ENCODE measurements around the gene CBLC. TPM values are rescaled to one million over a fixed set of nuclear protein-coding genes. Genes with fewer than 3 reads are reported as not detected.

The CBLC gene
- polyA plus RNA-seq, 1 donor (not counting 4 experiments of a cell fraction or from before 2014, with no cell fraction given), result 27.8 TPM

DNA sequence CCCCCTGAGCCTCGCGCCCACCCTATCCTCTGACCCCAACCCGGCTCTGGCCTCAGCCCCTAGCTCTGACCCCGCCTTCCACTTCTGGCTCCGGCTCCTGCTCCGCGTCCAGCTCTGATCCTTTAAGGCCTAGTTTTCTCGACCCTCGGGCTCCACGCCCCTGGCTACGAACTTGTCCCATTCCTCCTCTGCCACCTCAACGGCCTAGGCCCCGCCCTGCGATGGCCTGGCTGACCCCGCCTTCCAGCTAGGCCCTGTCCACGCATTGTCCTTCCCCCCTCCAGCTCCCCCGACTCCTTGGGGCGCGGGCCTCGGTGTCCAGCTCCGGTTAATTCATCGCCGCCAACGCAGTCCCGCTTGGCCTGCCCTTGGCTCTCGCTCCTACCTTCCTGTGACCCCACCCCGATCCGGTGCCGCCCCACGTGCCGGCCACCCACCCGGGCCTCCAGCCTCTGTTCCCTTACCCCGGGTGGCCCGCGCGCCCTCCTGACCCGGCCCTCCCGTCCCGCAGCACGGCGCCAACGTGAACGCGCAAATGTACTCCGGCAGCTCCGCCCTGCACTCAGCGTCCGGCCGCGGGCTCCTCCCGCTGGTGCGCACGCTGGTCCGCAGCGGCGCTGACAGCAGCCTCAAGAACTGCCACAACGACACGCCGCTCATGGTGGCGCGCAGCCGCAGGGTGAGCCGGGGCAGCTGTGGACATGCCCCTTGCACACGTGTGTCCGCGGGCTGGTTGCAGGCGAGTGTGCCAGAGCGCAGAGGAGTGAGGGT is 19.8 kb upstream of the CBLC start:
- H3K9me1 ChIP-seq (ENCODE audit: control insufficient read depth, extremely low read depth, insufficient read depth, low read length), result no peaks in the 10 kb centered on the region
- no peak overlapping the region for H3K27ac ChIP-seq (ENCODE audit: control insufficient read depth, insufficient read depth, low read length)
- peaks cover 3% of the 10 kb centered on the region for H3K79me2 ChIP-seq (ENCODE audit: control insufficient read depth, insufficient read depth, low read length)
- TF ChIP-seq CTCF (optimal IDR thresholded peaks at IDR 0.05 in 1 of 3, IDR thresholded peaks at IDR 0.05 in 1 of 3, conservative IDR thresholded peaks at IDR 0.05 in 1 of 3; ENCODE audit: extremely low read depth in 1 of 3, insufficient read depth in 2 of 3, low read length in 3 of 3), result no peak
- TF ChIP-seq EZH2 (IDR thresholded peaks at IDR 0.05; ENCODE audit: low read length), result no peak
- peaks cover 19% of the 10 kb centered on the region for H3K4me1 ChIP-seq (ENCODE audit: control insufficient read depth, extremely low read depth, insufficient read depth, low read length)
- H3K9me3 ChIP-seq (ENCODE audit: control insufficient read depth, low read depth, low read length), result no peaks in the 10 kb centered on the region
- dilution Hi-C loops (cut with MboI; ENCODE audit: extremely low pct_ligation_motif_present, low sequenced_read_pairs), result no loop called here
- no peak overlapping the region for H3K4me2 ChIP-seq (ENCODE audit: control insufficient read depth, extremely low read depth, insufficient read depth, low read depth, low read length)
- no peak overlapping the region for H2AFZ ChIP-seq (ENCODE audit: control insufficient read depth, low read length)
- peaks cover 15 to 21% of the 10 kb centered on the region in 2 experiments for H3K36me3 ChIP-seq (ENCODE audit: control insufficient read depth in 2 of 2, extremely low read depth in 1 of 2, insufficient read depth in 2 of 2, low read length in 2 of 2)
- DNase-seq (ENCODE audit: low read depth, low spot score) (no peak), FAIRE-seq (no peak)
- H3K4me3 ChIP-seq (ENCODE audit: control insufficient read depth in 2 of 3, extremely low read depth in 1 of 3, insufficient read depth in 2 of 3, low read depth in 1 of 3, low read length in 3 of 3), result no peak overlapping the region
- no peaks in the 10 kb centered on the region for H3K27me3 ChIP-seq (ENCODE audit: control insufficient read depth, extremely low read depth, insufficient read depth, low read length)
- H3K9ac ChIP-seq (ENCODE audit: control insufficient read depth, extremely low read depth, insufficient read depth, low read length), result no peak overlapping the region
- H4K20me1 ChIP-seq (ENCODE audit: control insufficient read depth, extremely low read depth, insufficient read depth, low read length), result no peaks in the 10 kb centered on the region

DNA sequence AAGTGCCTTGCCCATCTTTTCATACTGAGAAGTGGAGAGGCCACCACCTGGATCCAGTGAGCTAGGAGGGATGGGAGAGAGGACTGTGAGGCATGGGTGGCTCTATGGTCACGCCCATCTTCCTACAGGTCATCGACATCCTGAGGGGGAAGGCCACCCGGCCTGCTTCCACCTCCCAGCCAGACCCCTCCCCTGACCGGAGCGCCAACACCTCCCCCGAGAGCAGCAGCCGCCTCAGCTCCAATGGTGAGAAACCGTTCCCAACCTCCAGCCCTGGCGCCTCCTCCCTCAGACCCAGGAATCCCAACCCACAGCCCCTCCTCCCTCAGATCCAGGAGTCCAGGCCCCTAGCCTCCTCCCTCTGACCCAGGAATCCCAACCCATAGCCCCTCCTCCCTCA is 19.1 kb upstream of the CBLC start:
- TF ChIP-seq CTCF (optimal IDR thresholded peaks at IDR 0.05 in 1 of 3, IDR thresholded peaks at IDR 0.05 in 1 of 3, conservative IDR thresholded peaks at IDR 0.05 in 1 of 3; ENCODE audit: extremely low read depth in 1 of 3, insufficient read depth in 2 of 3, low read length in 3 of 3), result no peak
- TF ChIP-seq EZH2 (IDR thresholded peaks at IDR 0.05; ENCODE audit: low read length), result no peak
- FAIRE-seq, result no peak
- Histone ChIP-seq H3K9me1 (ENCODE audit: control insufficient read depth, extremely low read depth, insufficient read depth, low read length) (no peaks in the 10 kb centered on the region), H3K27me3 (ENCODE audit: control insufficient read depth, extremely low read depth, insufficient read depth, low read length) (no peaks in the 10 kb centered on the region), H3K27ac (ENCODE audit: control insufficient read depth, insufficient read depth, low read length) (no peak overlapping the region), H2AFZ (ENCODE audit: control insufficient read depth, low read length) (no peak overlapping the region), H3K36me3 (ENCODE audit: control insufficient read depth in 2 of 2, extremely low read depth in 1 of 2, insufficient read depth in 2 of 2, low read length in 2 of 2) (peaks cover 15 to 19% of the 10 kb centered on the region in 2 experiments), H4K20me1 (ENCODE audit: control insufficient read depth, extremely low read depth, insufficient read depth, low read length) (no peaks in the 10 kb centered on the region), H3K9ac (ENCODE audit: control insufficient read depth, extremely low read depth, insufficient read depth, low read length) (no peak overlapping the region), H3K9me3 (ENCODE audit: control insufficient read depth, low read depth, low read length) (no peaks in the 10 kb centered on the region), H3K79me2 (ENCODE audit: control insufficient read depth, insufficient read depth, low read length) (peaks cover 3% of the 10 kb centered on the region), H3K4me2 (ENCODE audit: control insufficient read depth, extremely low read depth, insufficient read depth, low read depth, low read length) (no peak overlapping the region), H3K4me3 (ENCODE audit: control insufficient read depth in 2 of 3, extremely low read depth in 1 of 3, insufficient read depth in 2 of 3, low read depth in 1 of 3, low read length in 3 of 3) (no peak overlapping the region), H3K4me1 (ENCODE audit: control insufficient read depth, extremely low read depth, insufficient read depth, low read length) (peaks cover 16% of the 10 kb centered on the region)
- DNase-seq (ENCODE audit: low read depth, low spot score), result no peak
- dilution Hi-C loops (cut with MboI; ENCODE audit: extremely low pct_ligation_motif_present, low sequenced_read_pairs), result no loop called here

Data from keratinocyte (primary cell).